HG02678 (cell line): ENCODE results near the gene DCDC2C.

Source experiments
- ATAC-seq: cut with Tn5 transposase; IDR thresholded peaks from one replicate; pipeline ENCODE4 v1.9.1; 2021; ENCODE audit warnings: mild to moderate bottlenecking, moderate library complexity; ENCODE audit not compliant: unreplicated experiment

DCDC2C gene

DNA sequence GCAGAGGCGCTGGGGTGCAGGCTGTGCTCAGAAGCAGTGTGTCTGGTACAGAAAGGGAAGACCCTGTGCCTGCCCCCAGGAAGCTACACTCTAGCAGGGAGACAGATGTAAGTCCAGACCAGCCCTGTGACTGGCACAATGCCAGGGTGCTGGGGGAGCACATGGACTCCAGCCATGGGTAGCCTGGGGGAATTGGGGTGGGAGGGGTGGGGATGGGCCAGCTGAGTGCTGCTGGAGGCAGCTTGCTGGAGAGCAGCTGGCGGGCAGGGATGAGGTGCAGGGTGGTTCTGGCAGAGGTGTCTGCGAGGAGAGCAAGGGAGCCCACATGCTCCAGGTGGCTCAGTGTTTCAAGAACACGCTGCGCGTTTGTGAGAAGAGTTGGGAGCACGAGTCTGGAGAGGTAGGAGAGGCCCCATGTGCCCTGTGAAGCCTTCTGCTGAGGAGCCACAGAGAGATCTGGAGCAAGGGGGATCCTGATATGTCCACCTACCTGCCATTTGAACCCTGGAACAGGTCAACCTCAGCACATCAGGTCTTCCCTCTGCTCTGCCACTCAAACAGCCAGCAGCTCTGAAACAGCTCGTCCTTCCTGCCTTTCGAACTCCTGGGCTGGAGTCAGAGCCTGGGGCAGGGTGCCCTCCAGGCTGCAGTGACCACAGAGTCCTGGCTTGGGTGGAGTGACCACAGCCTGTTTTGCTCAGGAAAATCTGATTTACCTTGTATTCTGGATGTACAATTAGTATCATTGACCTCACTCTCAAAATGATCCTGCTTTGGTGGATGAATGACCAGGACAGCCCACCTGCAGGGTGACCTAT lies 30.3 kb upstream of the DCDC2C start:
- no peak for ATAC-seq

DNA sequence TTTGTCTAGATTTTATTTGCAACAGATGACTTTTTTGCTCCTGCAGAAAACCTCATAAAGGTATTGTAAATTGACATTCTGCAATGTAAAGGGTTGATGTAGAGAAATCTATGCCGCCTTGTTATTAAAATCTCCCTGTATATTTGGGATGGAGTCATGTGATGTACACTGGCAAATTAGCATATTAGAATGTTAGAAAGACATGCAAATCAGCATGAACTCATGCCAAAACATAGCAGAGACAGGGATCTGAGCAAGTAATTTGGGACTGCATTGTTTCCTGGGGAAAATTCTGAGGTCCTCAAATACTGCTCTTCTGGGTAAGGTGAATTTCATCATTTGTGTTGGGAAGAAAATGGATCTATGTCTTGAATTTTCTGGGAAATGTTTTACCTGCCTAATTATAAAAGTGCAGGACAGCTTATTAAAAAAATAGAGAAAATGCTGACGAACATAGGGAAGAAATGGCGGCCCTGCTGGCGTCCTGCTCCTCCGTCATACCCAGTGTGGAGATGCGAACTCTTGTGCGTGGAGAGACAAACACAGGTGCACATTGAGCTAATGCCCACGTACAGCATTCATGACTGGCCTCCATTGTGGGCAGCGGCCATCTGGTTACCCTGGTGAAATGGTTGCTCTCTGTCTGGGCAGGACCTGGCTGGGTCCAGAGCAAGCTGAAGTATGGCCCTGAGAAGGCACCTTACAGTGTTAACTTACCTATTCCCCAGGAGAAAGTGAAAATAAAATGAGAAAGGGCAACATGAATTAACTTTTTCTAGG lies 29.1 kb upstream of the DCDC2C start:
- ATAC-seq: no peak

DNA sequence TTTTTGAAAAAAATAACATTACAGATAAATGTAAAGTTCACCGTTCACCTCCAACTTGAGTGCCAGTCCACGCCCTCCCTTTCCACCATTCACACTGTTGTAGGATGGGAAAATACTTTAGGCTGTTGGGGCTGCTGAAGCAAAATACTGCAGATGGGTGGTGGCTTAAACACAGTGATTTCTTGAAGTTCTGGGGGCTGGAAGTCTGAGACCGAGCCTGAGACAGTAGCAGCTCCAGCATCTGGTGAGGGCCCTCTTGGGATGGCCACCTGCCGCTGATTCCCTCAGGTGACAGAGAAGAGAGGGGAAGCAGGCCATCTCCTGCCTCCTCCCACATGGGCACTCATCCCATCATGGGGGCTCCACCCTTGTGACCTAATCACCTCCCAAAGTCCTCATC lies 27.7 kb upstream of the DCDC2C start:
- no peak for ATAC-seq

DNA sequence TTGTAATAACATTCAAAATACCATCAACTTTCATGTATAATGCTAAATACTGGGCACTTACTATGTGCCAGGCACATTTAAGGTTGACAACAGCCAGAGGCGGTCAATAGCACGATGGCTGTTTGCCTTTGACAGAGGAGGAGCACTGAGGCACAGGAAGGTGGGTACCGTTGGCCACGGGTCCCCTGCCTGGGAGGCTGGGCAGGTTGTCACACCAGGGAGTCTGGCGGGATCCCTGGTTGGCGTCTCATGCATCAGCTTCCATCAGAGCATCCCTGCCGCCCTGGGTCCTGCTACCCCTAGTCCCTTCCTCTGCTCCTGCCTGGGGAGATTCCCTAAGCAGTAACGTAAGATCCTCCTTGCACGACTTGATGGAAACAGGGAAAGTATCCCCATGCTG lies 25.9 kb upstream of the DCDC2C start:
- no peak for ATAC-seq

DNA sequence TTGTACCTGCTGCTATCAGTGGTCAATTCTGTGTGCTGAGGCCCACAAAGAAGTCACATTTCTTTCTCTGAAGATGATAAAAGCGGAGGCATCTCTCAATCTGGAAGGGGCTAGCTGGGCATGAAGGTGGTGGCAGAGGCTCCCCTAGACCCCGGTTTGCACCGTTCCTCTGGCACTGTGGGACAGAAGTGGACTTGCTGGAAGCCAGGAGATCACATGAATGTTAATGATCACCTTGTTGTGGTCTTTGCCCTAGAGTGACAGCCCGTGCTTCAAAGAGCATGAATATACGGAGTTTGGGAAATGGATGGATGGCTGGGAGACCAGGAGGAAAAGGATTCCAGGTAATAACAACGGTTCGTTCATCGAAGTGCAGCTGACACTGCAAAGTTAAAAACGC lies 25.2 kb upstream of the DCDC2C start:
- ATAC-seq: no peak

DNA sequence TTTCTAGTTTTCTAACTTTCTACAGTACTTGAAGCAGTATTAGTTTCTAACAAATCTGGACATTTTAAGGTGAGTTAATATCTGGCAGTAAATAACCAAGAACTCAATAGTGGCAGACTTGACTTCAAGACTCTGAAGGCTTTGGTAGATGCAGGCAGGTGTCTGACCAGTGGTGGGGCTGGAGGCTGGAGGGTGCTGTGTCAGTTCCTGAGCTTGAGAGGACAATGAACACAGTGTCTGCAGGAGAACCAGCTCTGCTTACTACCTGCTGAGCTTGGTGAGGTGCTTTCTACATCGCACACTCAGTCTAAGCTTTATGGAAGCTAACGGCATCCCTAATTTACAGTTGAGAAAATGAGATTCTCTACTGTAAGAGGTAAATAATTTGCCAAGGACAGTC lies 24.2 kb upstream of the DCDC2C start:
- ATAC-seq: no peak

DNA sequence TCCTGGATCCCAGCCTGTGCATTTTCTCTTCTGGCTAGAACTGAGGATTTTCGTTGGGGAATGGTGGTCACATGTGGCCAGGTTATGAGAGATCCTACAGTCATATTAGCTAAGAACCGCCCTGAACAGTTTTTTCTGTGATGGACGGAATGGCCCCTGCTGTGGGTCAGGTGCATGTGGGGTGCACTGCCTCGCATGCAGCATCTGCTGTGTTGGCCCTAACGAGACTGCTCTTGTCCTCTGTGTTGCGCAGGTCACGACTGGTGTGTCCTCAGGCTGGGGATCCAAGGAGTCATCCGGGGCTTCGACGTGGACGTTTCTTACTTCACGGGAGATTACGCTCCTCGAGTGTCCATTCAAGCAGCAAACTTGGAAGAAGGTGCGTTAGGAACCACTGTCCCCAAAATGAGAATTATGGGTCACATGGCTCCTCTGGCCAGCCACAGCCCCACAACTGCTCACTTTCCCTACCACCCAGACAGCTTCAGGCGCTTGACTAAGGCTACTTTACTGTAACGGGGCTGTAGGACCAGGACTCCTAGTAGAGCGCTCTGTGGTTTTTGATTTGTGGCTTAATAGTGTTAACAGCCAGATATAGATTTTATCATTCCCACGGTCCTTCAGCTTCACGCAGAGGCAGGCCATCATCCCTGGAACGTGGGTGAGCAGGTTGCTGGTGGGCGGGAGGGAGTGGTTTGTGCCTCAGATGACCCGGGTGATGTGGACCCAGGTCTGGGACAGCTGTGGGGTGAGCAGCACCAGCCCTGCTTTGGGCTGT lies 23.6 kb upstream of the DCDC2C start:
- ATAC-seq: no peak

DNA sequence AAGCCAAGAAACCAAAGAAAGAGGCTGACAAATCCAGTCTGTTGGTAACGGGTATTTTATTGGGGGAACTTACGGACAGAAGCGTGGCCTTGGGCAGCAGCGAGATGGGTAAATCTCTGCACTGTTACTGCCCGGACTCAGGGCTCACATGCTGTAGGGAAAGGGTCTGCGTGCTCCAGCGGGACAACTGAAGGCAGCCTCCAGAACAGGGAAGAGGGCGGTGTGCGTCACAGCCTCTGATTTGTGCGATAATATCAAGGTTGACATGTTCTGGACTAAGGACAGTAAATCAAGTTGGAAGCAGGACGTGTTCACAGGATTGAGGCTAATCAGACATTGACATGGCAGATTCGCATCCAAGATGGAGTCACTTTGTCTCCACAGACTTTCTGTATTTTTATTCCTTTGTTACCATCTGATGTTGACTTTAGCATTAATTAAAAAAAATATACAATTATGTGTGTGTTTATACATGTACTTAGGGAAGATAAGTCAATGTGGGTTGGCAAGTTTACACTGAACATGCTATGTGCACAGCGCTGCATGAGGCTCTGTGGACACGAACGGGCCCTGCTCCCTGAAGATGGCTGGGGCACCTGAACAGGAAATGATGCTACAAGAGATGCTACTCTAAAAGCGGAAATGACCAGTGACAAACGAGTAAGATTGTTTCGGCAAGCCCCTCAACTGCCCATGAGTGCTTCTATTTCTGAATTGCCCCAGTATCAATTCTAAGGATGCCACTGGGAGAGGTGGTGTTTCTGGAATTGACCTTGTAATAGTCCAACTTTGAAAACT lies 22.6 kb upstream of the DCDC2C start:
- ATAC-seq: no peak

DNA sequence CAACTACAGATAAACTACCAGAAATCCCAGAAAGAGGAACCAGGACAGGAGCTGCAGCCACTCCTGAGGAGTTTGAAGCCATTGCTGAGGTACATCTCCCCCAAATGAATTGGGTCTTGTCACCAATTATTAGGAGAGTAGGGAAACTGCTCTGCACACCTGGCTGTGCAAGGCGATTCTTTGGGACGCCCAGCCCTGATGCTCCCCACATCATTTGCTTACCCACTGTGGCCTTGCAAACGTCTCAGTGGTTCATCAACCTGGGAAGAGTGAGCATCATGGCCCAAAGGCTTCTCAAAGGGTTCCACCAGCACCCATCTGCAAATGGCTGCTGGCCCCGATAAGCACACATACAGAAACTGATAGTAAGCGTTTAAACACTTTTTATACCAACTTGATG lies 21.8 kb upstream of the DCDC2C start:
- ATAC-seq: no peak

DNA sequence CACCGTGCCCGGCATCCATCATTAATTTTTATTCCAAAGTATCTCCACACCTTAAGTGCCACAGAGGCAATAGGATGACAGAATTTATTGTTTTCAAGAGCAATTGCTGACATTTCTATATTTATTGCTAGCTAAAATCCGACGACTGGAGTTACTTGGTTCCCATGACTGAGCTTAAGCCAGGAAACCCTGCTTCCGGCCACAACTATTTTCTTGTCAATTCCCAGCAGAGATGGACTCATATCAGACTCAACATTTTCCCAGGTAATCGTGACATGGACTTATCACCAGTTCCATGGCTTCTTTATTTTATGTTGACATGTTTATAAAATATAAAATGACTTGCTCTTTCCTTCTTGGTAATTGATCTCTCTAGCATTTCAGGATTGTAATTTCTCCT lies 20.6 kb upstream of the DCDC2C start:
- ATAC-seq: no peak

DNA sequence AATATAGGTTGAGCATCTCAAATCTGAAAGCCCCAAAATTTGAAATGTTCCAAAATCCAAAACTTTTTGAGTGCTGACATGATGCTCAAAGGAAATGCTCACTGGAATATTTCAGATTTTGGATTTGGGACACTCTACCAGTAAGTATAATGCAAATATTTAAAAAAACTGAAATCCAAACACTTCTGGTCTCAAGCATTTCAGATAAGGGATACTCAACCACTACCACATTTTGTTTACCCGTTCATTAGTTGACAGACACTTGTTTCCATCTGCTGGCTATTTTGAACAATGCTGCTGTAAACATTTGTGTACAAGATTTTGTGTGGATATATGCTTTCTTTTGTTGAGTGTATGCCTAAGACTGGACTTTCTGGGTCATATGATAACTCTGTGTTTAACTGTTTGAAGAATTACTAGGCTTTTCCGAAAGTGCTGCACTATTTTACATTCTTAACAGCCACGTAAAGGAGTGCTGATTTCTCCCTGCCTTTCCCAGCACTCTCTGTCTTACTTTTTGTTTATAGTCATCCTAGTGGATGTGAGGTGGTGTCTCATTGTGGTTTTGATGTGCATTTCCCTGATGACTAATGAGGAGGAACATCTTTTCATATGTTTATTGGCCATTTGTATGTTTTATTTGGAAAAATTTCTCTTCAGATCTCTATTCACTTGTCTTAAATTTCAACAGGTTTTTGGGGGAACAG lies 19.5 kb upstream of the DCDC2C start:
- ATAC-seq: no peak

DNA sequence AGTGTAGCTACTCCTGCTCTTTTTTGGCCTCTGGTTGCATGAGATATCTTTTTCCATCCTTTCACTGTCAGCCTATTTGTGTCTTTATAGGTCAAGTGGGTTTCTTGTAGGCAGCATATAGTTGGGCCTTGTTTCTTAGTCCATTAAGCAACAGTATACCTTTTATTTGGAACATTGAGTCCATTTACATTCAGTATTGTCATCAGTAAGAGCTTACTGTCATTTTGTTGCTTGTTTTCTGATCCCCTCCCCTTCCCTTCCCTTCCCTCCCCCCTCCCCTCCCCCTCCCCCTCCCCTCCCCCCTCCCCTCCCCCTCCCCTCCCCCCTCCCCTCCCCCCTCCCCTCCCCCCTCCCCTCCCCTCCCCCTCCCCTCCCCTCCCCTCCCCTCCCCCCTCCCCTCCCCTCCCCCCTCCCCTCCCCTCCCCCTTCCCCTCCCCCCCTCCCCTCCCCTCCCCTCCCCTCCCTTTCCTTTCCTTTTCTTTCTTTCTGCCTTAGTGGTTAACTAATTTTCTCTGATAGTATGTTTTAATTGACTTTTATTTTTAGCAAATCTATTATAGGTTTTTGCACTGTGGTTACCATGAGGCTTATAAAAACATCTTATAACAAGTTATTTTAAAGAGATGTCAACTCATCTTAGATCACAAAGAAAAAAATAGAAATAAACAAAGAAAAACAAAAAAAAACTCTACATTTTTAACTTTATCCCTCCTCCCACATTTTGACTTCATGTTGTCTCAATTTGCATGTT lies 13.2 kb upstream of the DCDC2C start:
- ATAC-seq: no peak

DNA sequence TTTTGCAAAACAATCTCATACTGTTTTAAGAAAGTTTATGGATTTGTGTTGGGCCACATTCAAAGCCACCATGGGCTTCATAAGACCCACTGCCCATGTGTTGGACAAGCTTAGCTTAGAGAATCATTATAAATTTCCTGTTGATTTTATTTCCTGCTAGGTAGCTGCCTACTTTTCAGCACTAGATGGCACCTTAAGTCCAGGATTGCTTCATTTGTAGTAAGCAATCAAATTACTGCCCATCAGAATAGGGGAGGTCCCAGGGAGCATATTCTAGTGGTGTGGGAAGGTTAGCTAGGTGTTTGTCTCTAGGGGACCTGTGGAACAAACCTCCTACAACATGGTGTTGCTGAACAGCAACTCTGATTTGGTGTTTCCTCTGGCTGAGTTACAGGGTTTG lies 11.0 kb upstream of the DCDC2C start:
- no peak for ATAC-seq

DNA sequence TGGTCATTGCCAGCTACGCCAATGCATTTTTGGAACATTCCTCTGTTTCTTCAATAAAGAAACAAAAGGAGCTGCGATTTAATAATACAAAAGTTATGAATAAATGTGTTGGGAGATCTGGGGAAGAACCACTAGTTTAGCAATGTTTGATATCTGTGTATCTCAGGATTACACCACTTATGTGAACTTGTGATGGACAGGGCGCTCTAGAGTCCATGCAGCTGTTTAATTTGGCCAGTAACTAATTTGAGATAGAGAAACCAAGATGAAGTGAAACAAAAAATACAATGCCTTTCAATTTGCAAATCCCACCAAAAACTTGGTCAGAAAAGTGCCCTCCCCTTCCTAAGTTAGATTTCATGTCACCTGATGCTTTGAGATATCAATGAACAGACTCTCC lies 6.8 kb upstream of the DCDC2C start:
- no peak for ATAC-seq

DNA sequence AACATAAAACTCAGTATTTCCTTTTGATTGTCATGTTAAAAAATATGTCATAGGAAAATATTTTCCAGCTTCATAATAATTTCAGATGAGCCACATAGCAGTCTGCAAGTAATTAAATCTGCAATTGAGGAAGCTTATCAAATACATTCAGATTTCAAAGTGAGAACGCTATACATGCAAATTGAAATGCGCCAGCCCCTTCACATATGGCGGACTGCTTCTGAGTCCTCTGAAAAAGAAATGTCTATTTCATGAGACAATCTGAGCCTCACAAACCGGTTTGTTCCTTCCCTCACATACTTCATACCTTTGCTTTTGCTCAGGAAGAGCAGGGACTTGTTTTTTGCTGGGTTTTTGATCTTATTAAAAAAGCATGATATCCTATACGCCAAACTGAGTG lies 2.3 kb upstream of the DCDC2C start:
- ATAC-seq: no peak

DNA sequence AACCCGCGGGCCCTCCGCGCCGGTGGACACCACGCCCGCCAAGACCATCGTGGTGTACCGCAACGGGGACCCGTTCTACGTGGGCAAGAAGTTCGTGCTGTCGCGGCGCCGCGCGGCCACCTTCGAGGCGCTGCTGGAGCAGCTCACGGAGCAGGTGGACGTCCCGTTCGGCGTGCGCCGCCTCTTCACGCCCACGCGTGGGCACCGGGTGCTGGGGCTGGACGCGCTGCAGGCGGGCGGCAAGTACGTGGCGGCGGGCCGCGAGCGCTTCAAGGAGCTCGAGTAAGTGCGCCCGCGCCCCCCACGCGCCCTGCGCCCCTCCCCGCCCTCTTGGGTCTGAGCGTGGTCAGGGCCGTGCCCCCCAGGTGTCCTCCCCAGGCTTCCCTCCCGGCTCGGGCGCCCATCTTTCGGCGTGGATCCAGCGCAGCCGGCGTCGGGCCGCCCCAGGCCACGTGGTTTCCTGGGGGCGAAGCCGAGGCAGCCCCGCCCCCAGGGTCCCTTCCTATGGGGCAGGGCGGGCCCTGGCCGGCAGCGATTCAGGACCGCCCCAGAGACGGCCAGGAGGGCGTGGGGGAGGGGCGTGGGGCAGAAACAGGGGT lies 481 bp downstream of the DCDC2C start:
- no peak for ATAC-seq

DNA sequence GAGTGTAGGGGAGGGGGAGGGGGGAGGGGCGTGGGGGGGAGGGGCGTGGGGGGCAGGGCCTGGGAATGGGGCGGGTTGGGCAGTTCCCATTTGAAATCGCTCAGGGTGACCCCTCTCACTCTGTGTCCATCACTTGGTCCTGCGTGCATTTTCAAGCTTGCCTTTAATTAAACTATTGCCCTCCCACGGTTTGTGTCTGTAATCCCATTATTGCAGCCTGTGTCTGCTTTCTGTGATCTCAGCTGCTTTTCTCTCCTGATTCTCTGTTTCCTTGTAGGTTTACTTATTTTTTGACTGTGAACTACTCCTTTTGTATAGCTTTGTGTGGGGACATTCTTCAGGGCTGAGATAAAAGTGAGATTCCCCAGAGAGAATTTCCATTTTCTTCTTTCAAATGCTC lies 1.3 kb downstream of the DCDC2C start:
- no peak for ATAC-seq

DNA sequence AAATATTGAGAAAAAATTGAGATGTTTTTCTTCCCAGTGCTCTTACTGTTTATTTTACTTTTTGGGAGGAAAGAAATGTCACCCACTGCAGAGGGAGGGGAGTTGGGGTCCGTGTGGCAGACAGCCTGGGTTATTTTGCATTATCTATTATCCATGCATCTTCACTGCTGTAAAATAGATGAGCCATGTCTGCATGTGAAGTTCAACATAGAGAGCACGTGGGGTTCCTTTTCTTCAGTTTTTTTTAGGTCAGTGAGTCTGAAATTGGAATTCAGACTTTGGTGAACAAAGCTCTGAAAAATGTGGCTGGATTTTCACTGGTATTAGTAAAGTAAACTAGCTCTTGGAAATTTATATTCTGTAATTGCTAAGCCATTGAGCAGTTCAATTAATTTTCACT lies 2.4 kb downstream of the DCDC2C start:
- ATAC-seq: no peak

DNA sequence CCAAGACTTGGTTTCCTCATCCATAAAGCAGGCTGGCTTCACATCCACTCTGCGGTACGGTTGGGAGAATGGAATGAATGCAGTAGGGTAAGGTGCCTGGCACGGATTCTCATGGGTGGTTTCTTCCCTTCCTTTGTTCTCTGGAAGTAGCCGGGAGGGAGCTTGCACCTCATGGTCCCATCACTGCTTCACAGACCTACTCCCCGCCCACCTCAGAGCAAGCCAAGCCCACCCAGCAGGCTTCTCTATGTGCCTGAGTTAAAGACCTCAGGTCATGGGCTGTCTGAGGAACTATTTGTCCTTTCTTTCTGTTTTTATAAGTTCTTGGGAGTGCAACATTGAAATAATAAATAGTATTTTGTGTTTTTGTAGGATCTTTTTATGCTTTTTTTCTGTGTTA lies 3.5 kb downstream of the DCDC2C start:
- ATAC-seq: no peak
